Activated CD4-positive, CD25-positive, alpha-beta regulatory T cell treated with anti-CD3 and anti-CD28 coated beads, Interleukin-2, amount 50 U/mL, for 16 hours (primary cell): ENCODE measurements around the gene CTNS.

Experiments
- DNase-seq: peaks from one replicate; pipeline ENCODE4 v3.0.0-alpha.2; 2020; ENCODE audit warnings: low read depth, low spot score

The CTNS gene

DNA sequence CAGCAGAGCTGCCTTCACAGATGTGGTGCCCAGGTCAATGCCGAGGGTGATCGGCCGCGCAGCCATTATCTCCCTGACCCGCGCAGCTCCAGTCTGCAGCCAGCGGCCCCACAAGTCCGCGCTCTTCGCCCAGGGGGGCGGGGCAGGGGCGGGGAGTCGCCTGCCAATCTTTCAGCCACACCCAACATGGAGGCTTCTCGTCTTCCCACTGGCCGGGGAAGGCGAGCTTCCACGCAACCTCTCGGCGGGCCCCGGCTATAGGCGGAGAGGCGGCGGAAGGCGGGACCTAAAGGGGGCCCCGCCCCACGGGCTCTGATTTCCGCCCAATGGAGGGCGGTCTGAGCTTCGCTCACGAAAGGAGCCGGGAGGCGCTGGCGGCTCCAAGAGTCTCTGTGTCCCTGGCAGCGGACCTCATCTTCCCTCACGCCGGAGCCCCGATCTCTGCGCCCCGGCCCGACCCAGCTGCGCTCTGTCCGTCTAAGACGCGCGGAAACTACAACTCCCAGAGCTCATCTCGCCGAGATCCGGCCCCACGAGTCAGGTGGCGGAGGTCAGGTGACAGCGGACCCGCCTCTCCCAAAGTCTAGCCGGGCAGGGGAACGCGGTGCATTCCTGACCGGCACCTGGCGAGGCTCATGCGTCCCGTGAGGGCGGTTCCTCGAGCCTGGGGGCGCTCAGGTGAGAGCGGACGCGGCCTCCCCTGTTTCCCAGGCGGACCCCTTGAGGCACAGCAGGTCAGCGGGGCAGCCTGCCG, at the start of gene CTNS, which contains the start of gene SHPK:
Gene CTNS (plus strand): TSS at position 607 of the 754 bp plus-strand sequence. CDS start 3,447 bp downstream, outside the sequence.
Gene SHPK (minus strand): TSS at position 97 of the 754 bp plus-strand sequence. CDS start 31 bp downstream, at position 66.
- DNase-seq: peak; percentile 92

DNA sequence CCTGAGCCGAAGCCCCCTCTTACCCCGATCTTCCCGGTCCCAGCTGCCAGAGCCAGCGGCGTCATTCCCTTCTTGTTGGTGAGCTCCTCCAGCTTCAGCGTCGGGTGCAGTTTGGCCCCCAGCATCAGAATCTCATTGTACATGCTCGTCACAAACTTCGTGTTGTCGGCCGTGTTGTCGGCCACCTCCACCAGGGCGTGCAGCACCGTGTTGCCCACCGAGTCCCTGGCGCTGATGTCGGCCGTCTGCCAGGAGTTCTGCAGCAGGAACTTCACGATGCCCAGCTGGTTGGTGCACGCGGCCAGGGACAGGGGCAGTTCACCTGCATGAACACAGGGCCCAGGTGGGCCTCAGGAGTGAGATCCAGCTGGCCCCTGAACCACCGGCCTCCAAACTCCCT, 46.8 kb upstream of the CTNS start:
- no peak for DNase-seq

DNA sequence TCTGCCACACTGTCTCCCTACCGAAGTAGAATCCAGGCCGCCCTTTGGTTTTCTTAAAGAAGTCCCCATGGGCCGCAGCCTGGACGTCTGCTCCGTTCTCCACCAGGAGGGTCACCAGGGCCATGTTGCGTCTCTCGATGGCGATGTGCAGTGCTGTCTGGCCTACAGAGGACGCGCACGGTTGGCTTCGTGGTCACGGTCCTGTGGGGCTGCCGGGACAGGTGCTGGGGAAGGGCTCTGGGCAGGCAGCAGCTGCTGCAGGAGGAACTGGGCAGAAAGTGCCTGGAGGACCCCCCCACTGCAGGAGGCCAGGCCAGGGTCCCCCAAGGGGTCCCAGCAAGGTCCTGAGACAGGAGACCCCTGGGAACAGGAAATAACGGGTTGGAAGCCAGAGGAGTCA, 46.3 kb upstream of the CTNS start:
- no peak for DNase-seq

DNA sequence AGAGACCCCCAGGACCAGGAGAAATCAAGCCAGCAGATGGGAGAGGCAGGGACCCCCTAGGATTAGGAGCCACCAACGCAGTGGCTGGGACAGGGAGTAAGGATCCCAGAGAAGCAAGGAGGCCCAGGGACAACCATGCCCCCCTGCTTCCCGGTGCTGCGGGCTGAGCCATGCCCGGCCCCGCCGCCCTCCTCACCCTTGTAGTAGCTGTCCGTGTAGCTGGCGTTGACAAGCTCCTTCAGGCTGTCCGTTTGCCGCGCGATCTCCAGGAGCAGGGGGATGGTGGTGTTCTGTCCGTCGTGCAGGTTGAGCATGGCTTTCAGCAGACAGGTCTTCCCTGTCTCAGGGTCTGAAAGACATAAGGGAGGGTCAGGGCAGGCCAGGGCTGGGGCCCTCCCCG, 45.8 kb upstream of the CTNS start:
- DNase-seq: no peak

DNA sequence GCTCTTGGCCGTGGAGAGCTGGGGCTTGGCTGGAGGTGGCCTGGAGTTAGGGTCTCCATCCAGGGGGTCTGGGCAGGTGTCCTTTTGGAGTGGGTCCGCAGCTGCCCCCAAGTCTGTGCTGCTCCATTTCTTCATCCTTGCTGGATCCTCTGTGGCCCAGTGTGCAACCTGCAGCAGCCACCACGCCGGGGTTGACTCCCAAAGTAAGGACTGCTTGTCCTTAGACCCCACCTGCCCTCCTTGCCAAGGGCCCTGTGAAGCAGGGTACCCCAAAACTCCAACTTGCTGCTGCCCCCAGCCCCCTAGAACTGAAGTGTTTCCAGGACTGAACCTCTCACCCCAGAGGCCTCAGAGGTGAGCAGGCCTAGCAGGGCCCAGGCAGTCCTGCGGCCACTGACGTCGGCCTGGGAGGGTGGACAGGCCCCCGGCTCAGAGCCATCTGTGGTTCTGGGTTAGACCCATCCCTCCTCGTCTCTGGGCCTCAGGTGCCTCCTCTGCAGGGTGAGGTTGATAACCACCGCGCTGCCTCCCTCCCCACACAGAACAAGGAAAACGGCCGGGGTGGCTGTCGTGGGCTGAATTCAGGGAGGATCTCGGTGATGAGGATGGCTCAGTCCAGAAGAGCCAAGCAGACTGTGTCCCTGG, 44.2 kb upstream of the CTNS start:
- DNase-seq: no peak

DNA sequence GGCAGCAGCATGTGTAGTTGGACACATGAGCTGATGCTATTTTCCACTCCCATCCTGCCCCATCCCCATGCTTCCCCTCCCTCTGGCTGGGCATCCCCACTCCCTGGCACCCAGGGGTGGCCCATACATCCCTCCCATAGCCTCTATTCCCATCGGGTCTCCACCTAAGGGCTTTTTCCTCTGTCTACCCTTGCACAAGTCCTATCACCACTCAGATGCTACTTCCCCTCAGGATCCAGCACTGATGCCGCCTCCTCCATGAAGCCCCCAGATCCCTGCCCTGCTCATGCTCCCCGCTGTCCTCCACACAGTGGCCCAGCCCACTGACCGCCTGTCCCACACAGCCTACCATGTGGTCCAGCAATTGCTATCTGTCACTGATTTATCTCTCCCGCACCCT, 43.2 kb upstream of the CTNS start:
- DNase-seq: no peak

DNA sequence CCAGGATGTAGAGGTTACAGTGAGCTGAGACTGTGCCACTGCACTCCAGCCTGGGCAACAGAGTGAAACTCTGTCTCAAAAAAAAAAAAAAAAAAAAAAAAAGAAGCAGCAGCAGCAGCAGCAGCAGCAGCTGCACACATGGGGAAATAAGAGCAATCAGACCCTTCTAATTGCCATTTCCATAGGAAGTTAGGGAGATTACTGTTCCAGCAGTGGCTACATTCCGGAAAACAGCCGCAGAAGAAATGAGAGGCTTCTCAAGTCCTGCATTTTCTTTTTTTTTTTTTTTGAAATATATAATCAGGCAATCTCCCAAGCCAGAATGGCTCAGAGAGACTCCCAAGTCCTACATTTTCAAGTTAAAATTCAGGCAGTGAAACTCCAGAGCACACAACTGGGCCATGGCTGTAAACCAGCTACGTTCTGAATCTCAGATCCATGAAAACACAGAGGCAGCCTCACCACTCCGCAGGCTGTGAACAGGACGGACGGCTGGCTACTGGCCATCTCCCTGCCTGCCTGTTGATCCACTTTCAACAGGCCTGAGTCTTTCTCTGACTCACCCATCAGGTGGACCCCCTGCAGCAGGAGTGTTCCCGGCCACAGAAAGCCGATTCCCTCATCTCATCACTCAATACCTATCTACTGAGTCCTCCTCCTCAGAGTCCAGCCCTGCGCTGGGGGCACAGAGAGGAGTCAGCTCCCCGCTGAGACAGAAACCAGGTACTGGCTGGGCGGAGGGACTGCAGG, 42.3 kb upstream of the CTNS start:
- no peak for DNase-seq

DNA sequence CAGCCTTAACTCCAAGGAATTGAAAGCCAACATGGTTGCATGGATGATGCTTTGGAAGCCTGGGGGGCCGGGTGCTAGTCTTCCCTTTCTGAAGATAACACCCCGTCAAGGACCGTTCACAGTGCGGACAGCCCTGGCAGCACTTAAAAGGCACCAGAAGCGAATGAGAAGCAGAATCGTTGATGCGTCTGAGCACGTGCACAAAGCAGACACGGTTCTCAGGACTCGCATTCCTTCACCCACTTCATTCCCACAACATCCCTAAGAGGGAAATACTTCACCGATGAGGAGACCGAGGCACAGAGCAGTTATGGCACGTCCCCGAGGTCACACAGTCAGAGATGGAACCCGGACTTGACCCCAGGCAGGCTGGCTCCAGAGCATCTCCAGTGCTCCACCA, 41.6 kb upstream of the CTNS start:
- no peak for DNase-seq

DNA sequence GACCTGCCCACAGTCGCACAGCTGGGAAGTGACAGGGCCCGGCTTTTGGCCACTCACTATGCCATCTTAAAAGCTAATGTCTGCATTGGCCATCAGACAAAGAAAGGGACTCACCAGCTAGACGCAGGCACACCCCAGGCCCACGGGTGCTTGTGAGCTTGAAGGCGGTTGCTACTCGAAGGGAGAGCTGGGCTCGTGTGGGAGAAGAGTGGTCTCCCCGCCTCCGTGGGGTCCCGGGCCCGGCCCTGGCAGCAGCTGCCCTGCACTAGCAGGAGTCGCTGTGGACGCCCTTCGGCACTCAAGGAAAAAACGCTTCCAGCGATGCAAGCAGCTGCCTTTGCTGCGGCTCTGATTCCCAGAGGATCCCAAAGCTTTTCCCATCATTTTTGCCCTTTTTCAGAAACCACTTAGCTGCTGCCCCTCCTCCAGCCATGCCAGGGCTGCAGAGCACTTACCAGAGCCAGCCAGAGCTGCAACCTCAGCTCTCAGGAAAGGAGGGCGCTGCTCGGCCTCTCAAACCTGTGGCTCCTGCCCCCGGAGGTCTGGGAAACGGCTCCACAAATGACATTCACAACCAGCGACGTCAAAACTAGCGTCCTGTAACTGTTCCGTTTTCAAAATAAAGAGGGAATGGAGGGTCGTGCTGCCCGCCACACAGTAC, 39.6 kb upstream of the CTNS start:
- DNase-seq: no peak

DNA sequence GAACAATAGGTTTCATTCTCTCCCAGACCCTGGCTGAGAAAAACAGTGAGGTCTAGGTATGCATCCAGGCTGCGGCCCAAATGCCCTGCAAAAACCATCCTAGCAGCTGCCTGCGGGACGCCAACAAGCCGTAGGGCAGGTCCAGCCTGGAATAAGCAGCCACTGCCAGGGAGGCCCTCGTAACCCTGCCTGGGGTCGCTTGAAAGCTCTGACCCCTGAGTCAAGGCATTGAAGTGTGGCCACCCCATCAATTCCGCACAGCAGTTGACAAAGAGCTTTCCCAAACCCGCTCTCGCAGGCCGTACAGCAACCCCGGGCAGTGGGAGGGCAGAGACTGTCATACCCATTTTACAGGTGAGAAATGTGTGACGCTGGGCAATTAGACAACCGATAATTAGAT, 38.5 kb upstream of the CTNS start:
- DNase-seq: no peak

DNA sequence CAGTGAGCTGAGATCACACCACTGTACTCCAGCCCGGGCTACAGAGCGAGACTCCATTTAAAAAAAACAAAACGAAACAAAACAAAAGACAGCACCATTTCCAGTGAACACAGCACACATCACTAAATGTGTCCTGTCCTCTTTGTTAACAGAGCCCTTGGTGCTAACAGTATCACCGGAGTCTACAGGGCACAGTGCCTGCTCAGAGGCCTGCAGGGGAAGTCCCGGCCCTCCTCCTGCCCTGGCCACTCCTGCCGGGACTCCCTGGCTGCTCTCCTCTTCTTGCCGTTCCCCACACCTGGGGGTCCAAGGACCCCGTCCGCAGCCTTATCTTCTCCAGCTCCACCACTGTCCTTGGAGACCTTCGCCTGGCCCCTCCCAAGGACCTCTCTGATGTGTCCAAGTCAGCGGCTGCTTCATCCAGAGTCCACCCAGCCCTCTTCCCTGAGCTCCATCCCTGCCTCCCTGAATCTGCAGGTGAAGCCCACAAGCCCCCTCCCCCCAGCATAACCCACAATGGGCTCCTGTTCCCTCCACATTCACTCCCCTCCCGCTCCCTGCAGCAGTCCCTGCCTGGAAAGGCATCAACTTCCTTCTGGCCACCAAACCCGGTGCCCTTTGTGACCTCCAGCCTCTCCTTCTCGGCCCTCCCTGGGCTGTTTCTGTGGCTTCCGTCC, 35.9 kb upstream of the CTNS start:
- no peak for DNase-seq

DNA sequence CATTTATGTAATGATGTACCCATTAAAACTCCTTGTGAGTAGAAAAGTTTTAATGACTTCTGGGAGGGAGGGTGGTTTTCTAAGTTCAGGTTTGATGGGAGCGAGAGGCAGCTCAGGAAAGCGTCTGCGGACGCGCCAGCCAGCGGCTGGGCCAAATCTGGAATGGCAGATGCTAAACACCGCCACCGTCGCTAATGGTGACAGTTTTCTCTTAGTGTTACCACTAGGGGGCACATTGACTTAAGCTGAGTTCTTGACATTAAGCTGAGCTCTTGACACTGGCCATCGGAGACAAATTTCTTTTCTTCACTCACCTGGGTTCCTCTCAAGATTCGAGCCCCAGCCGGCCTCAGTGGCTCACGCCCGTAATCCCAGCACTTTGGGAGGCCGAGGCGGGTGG, 34.1 kb upstream of the CTNS start:
- no peak for DNase-seq

DNA sequence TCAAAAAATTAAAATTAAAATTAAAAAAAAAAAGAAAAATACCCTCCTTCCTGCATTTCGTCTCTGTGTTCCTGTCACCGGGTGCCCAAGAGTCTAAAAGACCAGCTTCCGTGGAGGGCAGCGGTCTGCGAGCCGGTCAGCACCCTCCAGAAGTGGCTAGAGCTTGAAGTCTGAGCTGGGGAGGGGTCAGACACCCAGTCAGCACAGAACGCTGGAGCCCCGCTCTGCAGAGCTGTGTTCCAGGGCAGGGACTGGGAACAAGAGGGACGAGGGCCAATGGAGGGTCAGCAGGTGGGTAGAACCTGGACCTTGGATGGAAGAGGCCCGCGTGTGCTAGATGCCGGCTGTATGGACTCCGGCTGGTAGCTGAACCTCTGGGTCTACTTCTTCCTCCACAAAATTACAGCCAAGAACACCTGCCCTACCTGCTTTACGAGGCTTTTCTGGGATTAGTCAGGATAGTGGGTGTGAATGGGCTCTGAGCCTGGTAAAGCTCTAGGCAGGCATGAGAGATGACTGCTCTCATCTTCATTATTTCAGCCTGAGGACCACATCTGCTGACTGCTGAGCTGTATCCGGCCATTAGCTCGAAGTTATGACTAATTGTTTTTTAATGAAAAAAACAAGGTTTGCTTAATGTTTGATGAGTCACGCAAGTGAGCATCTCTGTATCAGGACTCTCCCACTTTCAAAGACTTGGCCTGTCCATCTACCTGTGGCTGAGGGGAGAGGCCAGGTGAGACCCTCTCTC, 33.3 kb upstream of the CTNS start:
- no peak for DNase-seq

DNA sequence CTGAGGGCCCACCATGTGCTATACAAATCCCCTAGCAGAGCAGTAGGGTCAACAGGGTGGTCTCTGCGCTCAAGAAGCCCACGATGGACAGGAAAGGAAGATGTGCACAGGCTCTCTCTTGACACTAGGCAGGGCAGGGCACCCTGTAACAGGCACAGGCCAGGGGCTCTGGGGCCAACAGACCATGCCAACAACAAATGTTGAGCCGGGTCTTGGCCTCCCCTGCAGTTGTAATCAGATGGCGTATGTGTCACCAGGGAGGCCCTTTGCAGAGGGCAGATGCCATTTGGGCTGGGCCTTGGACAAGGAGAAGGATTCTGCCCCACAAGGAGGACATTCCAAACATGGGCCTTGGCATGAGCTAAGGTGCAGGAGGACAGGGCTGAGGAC, 32.7 kb upstream of the CTNS start:
- no peak for DNase-seq

DNA sequence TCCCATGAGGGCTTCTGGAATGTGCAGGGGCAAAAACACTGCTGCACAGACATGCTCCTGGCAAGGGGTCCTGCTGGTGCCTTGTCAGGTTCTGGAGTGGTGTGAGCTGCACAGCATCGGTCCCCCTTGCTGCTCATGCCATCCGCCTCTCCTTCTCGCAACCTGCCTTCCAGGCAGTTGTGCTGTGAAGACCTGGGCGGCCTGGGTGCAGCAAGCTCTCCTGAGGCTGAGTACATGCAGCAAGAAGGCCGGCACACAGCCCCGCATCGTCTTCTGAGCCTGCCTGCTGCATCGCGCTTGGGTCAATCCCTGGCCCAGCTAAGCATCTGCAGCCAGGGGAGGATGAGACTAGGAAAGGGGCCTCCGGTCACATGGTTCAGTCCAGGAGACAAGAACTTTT, 26.9 kb upstream of the CTNS start:
- DNase-seq: no peak

DNA sequence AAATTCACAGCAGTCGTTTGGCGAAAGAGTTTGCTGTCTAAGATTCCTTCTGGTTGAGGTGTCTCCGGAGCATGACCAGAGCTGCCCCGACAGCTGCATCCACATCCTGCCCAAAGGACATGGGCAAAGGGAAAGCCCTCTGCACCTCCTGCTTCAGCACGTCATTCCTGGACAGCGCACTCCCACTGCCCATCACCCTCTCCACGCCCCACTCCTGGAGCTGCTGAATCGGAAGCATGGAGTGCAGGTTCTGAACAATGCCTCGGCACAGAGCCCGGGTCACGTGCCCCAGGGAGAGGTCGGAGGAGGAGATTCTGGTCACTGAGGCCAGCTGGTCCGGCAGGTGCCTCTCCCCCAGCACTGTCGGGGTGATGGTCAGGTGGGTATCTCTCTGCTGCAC, 26.0 kb upstream of the CTNS start:
- no peak for DNase-seq

DNA sequence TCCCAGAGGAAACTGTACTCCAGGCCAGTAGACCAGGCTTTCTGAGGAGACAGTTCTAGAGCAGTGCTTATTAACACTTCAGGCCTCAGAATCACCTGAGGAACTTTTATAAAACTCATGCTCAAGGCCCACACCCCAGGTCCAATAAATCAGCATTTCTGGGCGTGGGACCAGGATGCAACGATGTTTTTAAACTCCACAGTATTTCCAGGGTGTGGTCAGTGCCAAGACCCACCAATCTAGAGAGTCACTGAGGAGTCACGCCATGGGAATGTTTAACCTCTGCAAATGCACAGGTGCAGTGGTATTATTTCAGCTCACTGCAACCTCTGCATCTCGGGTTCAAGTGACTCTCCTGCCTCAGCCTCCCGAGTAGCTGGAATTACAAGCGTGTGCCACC, 23.4 kb upstream of the CTNS start:
- DNase-seq: no peak

DNA sequence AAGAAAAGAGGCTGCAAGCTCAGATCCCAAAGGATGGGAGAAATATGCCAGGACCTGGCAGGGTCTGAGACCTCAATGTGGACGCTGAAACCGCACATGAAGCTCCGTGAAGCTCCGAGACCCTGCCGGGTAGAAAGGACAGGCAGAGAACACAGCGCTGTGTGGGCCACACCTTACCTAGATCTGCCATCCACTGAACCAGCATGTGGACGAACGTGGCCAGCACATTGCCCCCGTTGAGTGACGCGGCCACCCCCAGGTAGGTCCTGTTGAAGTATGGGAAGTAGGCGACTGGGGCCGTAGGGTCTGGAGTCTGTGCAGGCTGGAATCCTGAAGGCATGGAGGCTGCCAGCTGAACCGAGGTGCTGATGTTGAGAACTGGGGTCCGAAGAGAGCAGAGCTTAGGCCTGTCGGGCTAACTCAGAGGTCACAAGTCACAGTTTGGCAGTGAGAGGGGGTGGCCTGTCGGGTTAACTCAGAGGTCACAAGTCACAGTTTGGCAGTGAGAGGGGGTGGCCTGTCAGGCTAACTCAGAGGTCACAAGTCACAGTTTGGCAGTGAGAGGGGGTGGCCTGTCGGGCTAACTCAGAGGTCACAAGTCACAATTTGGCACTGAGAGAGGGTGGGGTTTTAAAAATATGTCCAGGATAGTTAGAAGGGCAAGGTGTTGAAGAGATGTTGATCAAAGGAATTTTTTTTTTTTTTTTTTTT, 21.2 kb upstream of the CTNS start:
- DNase-seq: no peak

DNA sequence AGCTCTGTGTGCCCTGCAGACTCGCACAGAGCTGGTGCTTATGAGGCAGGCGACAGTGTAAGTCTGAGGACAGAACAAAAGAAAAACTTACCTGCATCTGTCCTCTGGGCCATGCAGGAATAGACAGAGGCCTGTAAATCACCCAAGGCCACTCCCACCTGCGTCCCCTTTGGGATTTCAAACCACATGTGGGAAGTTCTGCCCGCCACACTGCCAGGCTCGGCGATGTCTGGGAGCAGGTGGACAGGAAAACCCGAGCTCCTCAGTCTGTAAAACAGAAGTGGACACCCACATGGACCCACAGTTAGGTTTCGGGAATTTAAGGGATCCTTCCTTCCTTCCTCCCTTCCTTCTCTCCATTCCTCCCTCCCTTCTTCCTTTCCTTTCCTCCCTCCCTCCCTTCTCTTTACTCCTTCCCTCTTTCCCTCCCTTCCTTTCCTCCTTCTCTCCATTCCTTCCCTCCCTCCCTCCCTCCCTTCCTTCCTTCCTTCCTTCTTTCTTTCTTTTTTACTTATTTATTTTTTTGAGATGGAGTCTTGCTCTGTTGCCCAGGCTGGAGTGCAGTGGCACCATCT, 15.3 kb upstream of the CTNS start:
- no peak for DNase-seq
